CD4-positive, alpha-beta T cell (primary cell): ENCODE measurements around the gene TMEM132C. TPM values are rescaled to one million over a fixed set of nuclear protein-coding genes. Genes with fewer than 3 reads are reported as not detected.

Experiments
- ATAC-seq: fragments of 200-7000 bp; cut with Tn5 transposase; one replicate; pipeline ENCODE4 v1.10.0; 2022; ENCODE audit warnings: mild to moderate bottlenecking; ENCODE audit not compliant: poor library complexity
- CTCF ChIA-PET: fragments of 350-600 bp; sonication (Branson Sonifier 250); formaldehyde crosslinking; loops from one replicate; lab custom pipeline; 2021; ENCODE audit warnings: antibody characterized with exemption, inconsistent platforms; lab: Charles Lee
- POLR2A ChIA-PET: fragments of 350-600 bp; sonication (Branson Sonifier 250); formaldehyde crosslinking; loops from one replicate; lab custom pipeline; 2021; ENCODE audit warnings: antibody characterized with exemption, inconsistent platforms; lab: Charles Lee
- DNase-seq, 14 experiments: peaks; one replicate each; pipeline ENCODE4 v3.0.0-alpha.2; 2013 to 2020; ENCODE audit warnings: mixed read lengths in 2 of 14
- H3K27ac ChIP-seq, 2 donors: one replicate each; pipeline versions ENCODE4 v1.5.1 to v1.7.0; 2013; ENCODE audit warnings: low read length in 2 of 2, low read depth in 1 of 2, mild to moderate bottlenecking in 1 of 2
- H3K27me3 ChIP-seq, 2 experiments: 1 replicate in 1 of 2; 2 replicates in 1 of 2; pipeline versions ENCODE4 v1.6.1 to v1.7.0; 2013; ENCODE audit warnings: low read length in 2 of 2, control low read depth in 1 of 2, mild to moderate bottlenecking in 1 of 2, moderate library complexity in 1 of 2; ENCODE audit not compliant: insufficient read depth in 2 of 2, control insufficient read depth in 1 of 2
- H3K36me3 ChIP-seq: one replicate; pipeline ENCODE4 v1.6.1; 2013; ENCODE audit warnings: low read length, control low read depth; ENCODE audit not compliant: insufficient read depth
- H3K4me1 ChIP-seq: one replicate; pipeline ENCODE4 v1.6.1; 2013; ENCODE audit warnings: low read length, control low read depth; ENCODE audit not compliant: insufficient read depth
- H3K4me3 ChIP-seq: one replicate; pipeline ENCODE4 v1.5.1; 2013; ENCODE audit warnings: mild to moderate bottlenecking, low read length, moderate library complexity
- H3K9me3 ChIP-seq, 2 experiments: 1 replicate in 1 of 2; 2 replicates in 1 of 2; pipeline versions ENCODE4 v1.6.1 to v1.7.0; 2013; ENCODE audit warnings: low read length in 2 of 2, mild to moderate bottlenecking in 2 of 2, control low read depth in 1 of 2, moderate library complexity in 1 of 2; ENCODE audit not compliant: control insufficient read depth in 1 of 2, insufficient read depth in 1 of 2
- H3K27ac Mint-ChIP-seq: one replicate; pipeline ENCODE4 v1.8.0; 2020; ENCODE audit warnings: mixed read lengths
- H3K27me3 Mint-ChIP-seq: one replicate; pipeline ENCODE4 v1.8.0; 2021; ENCODE audit warnings: mixed read lengths
- H3K36me3 Mint-ChIP-seq: one replicate; pipeline ENCODE4 v1.8.0; 2021; ENCODE audit warnings: low read depth, mixed read lengths
- H3K4me1 Mint-ChIP-seq: one replicate; pipeline ENCODE4 v1.8.0; 2021; ENCODE audit warnings: low read depth, mixed read lengths
- H3K4me3 Mint-ChIP-seq: one replicate; pipeline ENCODE4 v1.8.0; 2020; ENCODE audit warnings: mild to moderate bottlenecking, mixed read lengths
- H3K9me3 Mint-ChIP-seq: one replicate; pipeline ENCODE4 v1.8.0; 2020; ENCODE audit warnings: mixed read lengths
- CTCF ChIP-seq: fragments of 200-600 bp; IDR thresholded peaks from one replicate; pipeline ENCODE4 v1.8.0; 2022; ENCODE audit warnings: antibody characterized with exemption, mild to moderate bottlenecking
- intact Hi-C, 2 experiments: fragments of 100-400 bp; cut with DNase I in 1 of 2; cut with micrococcal nuclease in 1 of 2; formaldehyde crosslinking; loops; one replicate each; pipeline versions ENCODE4 v1.15.1 to v1.9.0; 2023 to 2025; cut with DNase I, micrococcal nuclease
- total RNA-seq, 174 experiments: library from RNA in 2 of 174; stranded (reverse) in 2 of 174; gene quantifications; one replicate each; pipeline ENCODE4 v1.2.3 and lab custom pipeline; 2021 to 2026

TMEM132C gene
- total RNA-seq, 2 experiments from 2014 or later, result not detected

- Histone ChIP-seq H3K4me1 (no peaks in the 10 kb centered on the region), H3K27me3 (no peaks in the 10 kb centered on the region), H3K27ac (no peak overlapping the region), H3K36me3 (no peaks in the 10 kb centered on the region), H3K9me3 (peaks cover 0 to 19% of the 10 kb centered on the region in 2 experiments), H3K4me3 (no peak overlapping the region)
- no peak overlapping the region for H3K4me3 Mint-ChIP-seq
- ChIA-PET POLR2A (no interaction called here), CTCF (no interaction called here)
- intact Hi-C loops, result no loop called here
- TF ChIP-seq CTCF, result no peak
- ATAC-seq (no peak), DNase-seq (no peak)
- H3K9me3 Mint-ChIP-seq, result no peaks in the 10 kb centered on the region
- no peaks in the 10 kb centered on the region for H3K36me3 Mint-ChIP-seq
- no peak overlapping the region for H3K27ac Mint-ChIP-seq
- no peaks in the 10 kb centered on the region for H3K4me1 Mint-ChIP-seq
- no peaks in the 10 kb centered on the region for H3K27me3 Mint-ChIP-seq
These were observed 305.2 kb downstream of the TMEM132C start for GRCh38 chr12:128571906-128572810.

GRCh38 chr12:128573907-128574306 lies 306.9 kb downstream of the TMEM132C start:
- ATAC-seq (no peak), DNase-seq (no peak)
- Histone ChIP-seq H3K9me3 (peaks cover 0 to 27% of the 10 kb centered on the region in 2 experiments), H3K4me1 (no peaks in the 10 kb centered on the region), H3K27me3 (no peaks in the 10 kb centered on the region), H3K27ac (no peak overlapping the region), H3K36me3 (no peaks in the 10 kb centered on the region), H3K4me3 (no peak overlapping the region)
- intact Hi-C loops, result no loop called here
- ChIA-PET POLR2A (no interaction called here), CTCF (no interaction called here)
- no peak for TF ChIP-seq CTCF
- Mint-ChIP-seq H3K4me1 (no peaks in the 10 kb centered on the region), H3K27ac (no peak overlapping the region), H3K9me3 (peaks cover 2% of the 10 kb centered on the region), H3K4me3 (no peak overlapping the region), H3K27me3 (no peaks in the 10 kb centered on the region), H3K36me3 (no peaks in the 10 kb centered on the region)

GRCh38 chr12:128578045-128578444 lies 311.1 kb downstream of the TMEM132C start:
- Mint-ChIP-seq H3K27ac (no peak overlapping the region), H3K4me3 (no peak overlapping the region), H3K9me3 (peaks cover 5% of the 10 kb centered on the region), H3K4me1 (no peaks in the 10 kb centered on the region), H3K27me3 (no peaks in the 10 kb centered on the region), H3K36me3 (no peaks in the 10 kb centered on the region)
- ATAC-seq (no peak), DNase-seq (no peak)
- H3K27me3 ChIP-seq, result no peaks in the 10 kb centered on the region
- TF ChIP-seq CTCF, result no peak
- peaks cover 0 to 17% of the 10 kb centered on the region in 2 experiments for H3K9me3 ChIP-seq
- ChIA-PET POLR2A (no interaction called here), CTCF (no interaction called here)
- no peaks in the 10 kb centered on the region for H3K36me3 ChIP-seq
- no peaks in the 10 kb centered on the region for H3K4me1 ChIP-seq
- intact Hi-C loops, result no loop called here
- H3K4me3 ChIP-seq, result no peak overlapping the region
- H3K27ac ChIP-seq, result no peak overlapping the region
